DMS153 treated with DMSO at 0.1 percent for 48 hours (cell line): ENCODE measurements around the gene GLCCI1.

Experiments
- DNase-seq: peaks from one replicate; lab custom pipeline; 2025; ENCODE audit not compliant: unreplicated experiment; lab: John Stamatoyannopoulos, UW

The GLCCI1 gene

GRCh38 chr7:7959979-7960670 is 8.5 kb upstream of the GLCCI1 start:
- DNase-seq: no peak

DNA sequence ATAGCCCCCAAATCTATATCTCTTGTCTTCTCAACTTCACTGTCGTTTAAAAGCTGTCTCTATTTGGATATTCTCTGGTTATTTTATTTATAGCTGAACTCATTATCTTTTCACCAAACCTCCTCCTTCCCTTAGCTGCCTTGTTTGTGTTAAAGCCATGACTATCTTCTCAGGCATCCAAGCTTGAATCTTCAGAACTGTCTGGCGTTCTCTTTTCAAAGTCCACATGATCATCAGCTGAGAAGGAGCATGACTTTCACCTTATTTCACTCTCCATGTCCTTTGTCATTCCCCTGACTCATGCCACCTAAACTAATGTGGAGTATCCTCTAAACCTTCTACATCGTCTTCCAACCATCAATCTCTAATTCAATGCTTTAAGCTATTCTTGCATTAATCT is 5.7 kb upstream of the GLCCI1 start:
- no peak for DNase-seq

- DNase-seq: no peak
These were observed 4.3 kb upstream of the GLCCI1 start for GRCh38 chr7:7964250-7964649.

GRCh38 chr7:7964691-7965090 is 3.9 kb upstream of the GLCCI1 start:
- no peak for DNase-seq

- no peak for DNase-seq
These were observed 3.3 kb upstream of the GLCCI1 start for GRCh38 chr7:7965301-7965700.

GRCh38 chr7:7966141-7966734 is 2.4 kb upstream of the GLCCI1 start:
- no peak for DNase-seq

GRCh38 chr7:7967886-7968543 is 581 bp upstream of the GLCCI1 start:
- no peak for DNase-seq

- DNase-seq: peak; percentile 76
These were observed 975 bp downstream of the GLCCI1 start for GRCh38 chr7:7969306-7970236.

GRCh38 chr7:7970237-7970530 is 1.6 kb downstream of the GLCCI1 start:
- DNase-seq: peak; percentile 77

- DNase-seq: peak; percentile 77
These were observed 2.1 kb downstream of the GLCCI1 start for GRCh38 chr7:7970531-7971307.

- no peak for DNase-seq
These were observed 2.9 kb downstream of the GLCCI1 start for GRCh38 chr7:7971308-7972040.

- DNase-seq: peak; percentile 34
These were observed 3.5 kb downstream of the GLCCI1 start for GRCh38 chr7:7972128-7972527.

DNA sequence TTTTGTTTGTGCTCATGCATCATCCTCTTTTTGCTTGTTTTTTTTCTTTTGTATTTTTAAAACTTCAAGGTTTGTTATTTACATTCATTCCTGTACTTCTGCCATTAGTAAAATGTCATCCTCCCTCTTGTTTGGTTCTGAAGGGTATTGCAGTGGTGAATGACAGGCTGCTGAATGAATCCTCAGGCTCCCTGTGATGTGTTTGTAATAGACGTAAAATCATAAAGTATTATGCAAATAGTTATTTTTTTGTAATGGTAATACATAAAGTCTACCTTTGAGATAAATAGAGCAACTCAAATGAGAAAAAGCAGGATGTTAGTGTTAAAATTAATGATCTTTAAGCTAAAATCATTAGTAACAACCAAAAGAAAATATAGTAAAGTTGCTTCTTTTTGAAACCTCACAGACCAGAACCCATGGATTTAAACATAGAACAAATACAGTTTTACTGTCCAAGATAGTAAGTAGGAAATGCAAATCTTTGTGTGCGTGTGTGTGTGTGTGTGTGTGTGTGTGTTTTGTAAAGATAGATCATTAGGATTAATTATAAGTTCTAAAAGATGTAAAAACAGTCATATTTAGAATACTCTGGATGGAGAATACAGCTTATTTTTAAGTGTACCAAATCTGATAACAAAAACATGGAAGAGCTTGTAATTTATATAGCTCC is 4.5 kb downstream of the GLCCI1 start:
- no peak for DNase-seq

- no peak for DNase-seq
These were observed 8.1 kb downstream of the GLCCI1 start for GRCh38 chr7:7976677-7977076.

- no peak for DNase-seq
These were observed 9.2 kb downstream of the GLCCI1 start for GRCh38 chr7:7977774-7978173.

DNA sequence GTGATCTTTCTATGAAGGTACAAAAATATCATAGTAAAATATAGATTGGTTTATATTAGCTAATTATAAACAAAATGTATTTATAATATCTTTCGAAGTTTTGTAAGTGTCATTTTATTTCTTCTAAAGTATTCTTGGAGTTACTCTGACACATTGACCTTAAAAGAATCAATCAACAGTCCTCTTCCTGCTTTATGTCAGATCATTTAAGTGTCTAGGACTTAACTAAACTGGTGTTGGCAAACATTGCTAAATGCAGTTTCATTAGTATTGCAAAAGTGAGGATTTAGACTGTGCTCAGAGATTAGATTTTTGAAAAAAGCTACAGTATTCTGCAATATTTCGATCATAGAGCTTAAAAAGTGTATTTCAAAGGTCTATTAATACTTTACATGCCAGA is 10.3 kb downstream of the GLCCI1 start:
- no peak for DNase-seq

GRCh38 chr7:7979558-7979957 is 11.0 kb downstream of the GLCCI1 start:
- DNase-seq: no peak

- DNase-seq: no peak
These were observed 11.5 kb downstream of the GLCCI1 start for GRCh38 chr7:7980134-7980533.

DNA sequence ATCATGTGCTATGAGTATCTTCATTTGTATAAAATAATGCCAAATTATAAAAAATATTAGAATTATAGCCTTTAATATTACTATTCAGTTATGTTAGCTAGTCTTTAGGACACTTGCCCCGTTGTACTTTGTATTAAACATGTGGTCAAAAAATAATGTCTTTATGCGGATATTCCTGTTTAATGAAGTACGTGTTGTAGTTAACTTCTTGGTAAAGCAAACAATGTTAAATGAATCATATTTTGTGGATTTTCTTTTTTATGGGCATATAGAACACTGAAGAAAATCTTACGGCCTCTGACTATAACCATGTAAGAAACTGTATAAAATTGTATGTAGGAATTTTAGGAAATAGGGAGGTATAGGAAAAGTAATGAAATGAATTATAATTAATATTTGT is 14.3 kb downstream of the GLCCI1 start:
- no peak for DNase-seq

DNA sequence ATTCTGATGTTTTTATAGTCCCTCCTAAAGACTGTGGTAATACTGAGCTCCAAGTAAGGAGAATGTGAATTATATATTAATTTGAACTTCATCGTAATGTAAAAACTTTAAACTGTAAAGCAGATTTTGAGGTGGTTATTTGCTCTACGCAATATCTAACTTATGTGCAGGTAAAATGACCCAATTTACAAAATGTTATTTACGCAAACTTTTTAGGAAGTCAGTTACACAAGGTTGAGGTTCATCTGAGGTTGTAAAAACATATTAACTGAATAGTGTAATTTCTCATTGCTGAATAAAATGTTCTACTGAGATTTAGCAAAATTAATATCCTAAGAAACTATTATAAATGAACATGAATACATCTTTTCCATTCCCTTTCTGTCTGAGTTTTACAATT is 15.8 kb downstream of the GLCCI1 start:
- no peak for DNase-seq
